Activated CD4-positive, CD25-positive, alpha-beta regulatory T cell (primary cell): ENCODE measurements around the gene TECPR2.
"Not testable (repeated sequence)": the region's sequence is repeated elsewhere in the genome, so short reads cannot be mapped to it uniquely, and the experiment has no call there.

Experiments used
- DNase-seq, 4 experiments: peaks; one replicate each; lab custom pipeline; 2025; lab: John Stamatoyannopoulos, UW

The TECPR2 gene

DNA sequence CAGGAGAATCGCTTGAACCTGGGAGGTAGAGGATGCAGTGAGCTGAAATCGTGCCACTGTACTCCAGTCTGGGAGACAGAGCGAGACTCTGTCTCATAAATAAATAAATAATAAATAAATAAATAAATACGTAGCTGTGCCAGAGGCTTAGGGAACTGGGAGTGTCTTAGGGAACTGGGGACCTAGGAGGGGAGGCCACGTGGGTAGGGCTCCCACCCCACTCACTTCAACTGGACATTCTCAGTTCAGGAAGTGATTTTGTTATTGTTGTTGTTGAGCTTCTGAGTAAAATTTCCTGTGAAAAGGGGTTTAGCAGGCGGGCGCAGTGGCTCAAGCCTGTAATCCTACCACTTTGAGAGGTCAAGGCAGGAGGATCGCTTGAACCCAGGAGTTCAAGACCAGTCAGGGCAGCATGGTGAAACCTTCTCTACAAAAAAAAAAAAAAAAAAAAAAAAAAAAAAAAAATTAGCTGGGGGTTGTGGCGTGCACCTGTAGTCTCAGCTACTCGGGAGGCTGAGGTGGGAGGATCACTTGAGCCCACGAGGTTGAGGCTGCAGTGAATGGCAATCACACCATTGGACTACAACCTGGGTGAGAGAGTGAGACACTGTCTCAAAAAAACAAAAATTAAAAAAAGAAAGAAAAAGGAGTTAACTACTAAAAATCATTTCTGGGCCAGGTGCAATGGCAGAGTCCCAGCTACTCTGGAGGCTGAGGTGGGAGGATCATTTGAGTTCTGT, 165.9 kb downstream of the TECPR2 start:
- no peak for DNase-seq

DNA sequence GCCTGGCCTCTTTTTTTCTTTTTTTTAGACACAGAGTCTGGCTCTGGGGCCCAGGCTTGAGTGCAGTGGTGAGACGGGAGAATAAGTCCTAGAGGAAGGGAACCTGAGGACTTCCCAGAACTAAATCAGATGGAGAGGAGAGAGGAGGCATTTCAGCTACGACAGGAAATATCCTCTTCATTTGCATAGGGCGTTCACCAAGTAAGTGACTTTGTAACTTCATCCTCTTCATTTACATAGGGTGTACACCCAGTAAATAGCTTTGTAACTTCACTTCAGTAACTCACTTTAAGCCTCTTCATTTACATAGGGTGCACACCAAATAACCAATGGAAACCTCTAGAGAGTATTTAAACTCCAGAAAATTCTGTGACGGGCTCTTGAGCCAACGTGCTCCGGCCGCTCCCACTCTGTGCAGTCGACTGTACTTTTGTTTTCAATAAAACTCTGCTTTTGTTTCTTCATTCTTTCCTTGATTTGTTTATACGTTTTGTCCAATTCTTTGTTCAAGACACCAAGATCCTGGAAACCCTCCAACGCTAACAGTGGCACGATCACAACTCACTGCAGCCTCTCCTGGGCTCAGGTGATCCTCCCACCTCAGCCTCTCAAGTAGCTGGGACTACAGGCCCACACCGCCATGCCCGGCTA, 168.2 kb downstream of the TECPR2 start:
- no peak for DNase-seq

DNA sequence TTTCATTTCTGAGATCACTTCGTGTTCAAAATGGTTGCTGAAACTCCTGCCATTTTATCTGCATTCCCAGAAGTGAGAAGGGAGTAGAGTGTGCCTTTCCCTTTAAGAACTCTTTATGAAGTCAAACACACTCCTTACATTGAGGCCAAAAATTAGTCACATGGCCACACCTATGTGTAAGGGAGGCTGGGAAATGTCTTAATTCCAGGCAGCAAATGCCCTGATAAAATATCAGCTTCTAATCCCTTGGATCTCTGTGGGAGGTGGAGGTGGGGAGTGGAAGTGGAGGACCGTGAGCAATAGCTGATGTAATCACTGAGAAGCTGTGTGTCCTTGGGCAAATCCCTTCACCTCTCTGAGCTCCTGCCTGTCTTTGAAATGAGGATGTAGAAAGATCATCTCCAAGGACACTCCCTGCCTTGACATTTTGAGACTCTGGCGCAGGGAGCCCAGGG, 169.5 kb downstream of the TECPR2 start:
- DNase-seq = no peak

DNA sequence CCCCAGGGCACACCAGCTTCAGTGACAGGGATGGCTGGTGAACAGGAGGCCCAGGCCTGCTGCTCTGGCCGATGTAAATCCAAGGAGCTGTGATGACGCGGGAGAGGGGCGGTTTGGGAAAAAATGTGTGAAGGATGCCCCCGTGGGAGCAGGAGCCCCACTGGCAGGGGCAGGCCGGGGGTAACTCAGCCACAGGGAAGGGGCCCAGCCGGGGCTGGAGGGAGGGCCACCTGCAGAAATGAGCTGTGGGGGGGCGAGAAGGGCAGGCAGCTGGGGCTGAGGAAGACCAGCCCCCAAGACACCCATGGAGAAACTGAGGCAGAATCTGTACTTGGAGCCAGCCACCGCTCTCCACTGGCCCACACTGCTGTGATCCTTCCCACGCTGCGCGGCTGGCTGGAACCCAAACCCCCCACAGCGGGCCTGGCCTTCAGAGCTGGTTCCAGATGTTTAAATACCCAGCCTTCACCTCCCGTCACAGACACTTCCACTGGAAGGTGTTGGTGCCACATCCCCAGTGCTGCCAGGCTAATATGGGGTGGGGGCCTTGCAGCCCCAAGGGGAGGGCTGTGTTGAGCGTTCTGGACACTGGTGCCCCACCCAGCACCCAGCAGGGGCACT, 175.3 kb downstream of the TECPR2 start:
- DNase-seq = no peak

DNA sequence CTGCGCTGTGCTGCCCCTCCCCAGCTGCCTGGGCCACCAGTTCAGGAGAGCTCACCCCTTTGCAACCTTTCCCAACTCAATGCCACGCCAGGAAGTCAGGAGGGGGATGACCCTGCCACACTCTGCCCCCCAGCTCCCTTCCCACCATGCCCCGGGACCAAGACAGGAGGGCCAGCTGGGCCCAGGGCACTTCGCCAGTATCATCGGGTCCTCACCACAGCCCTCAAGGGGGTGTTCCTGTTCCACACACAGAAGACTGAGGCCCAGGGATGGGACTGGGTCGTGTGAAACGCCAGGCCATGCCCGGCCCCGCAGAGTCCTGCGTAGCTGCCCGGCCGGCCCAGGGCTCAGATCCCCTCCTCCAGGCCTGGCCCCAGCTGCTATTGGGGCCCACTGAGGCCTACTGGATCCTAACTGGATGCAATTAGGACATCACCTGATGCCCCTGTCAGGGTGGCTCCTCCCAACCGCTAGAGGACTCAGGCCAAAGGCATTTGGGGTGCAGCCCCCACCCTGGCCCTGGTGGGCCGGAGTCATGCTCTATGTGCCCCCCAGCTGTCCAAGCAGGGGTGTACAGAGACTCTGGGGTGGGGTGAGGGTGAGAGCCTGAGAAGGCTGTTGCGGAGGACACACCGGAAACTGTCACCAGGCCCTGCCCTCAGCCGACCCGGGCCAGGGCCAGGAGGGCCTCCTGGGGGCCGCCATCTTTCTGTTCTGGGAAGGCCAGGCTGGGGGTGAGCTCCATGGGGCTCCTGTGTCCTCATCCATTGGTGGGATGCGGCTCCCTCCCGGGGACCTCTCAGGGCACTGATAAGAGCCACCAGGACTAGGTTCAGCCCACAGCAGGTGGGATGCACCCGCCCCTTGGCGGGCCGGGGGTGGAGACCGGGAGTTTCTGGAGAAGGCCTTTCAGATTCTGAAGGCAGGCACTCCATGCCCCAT, 176.1 kb downstream of the TECPR2 start:
- DNase-seq = no peak

DNA sequence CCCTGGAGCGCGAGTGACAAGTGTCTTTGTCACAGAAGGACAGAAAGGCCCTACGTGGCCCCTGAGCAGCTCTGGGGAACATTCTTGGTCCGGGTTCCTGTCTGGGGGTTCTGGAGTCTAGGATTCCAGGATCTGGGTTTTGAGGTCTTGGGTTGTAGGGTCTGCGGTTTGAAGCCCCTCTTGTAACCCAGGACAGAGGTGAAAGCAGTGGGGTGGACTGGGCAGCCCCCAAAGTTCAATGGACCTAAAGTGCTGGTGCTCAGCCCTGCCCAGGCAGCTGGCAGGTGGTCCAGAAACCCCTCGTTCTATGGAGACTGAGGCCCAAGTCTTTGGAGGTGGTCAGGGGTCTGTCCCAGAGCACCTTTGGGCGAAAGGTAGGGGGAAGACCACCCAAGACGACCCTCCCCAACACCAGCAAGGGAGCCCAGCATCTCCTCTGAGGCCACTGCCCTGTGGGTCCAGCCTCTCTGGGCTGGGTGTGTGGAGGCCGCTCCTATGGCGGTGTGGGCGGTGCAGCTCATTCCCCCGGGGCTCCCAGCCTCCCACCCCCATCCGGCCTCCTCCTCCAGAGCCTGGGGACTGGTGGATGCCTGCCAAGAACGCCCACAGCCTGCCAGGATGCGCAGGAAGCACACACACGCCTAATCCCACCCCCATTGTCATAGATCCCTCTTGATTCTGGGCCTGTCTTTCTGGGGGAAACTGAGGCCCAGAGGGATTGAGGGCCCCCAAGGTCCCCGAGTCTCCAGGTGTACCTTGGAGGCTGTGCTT, 177.0 kb downstream of the TECPR2 start:
- no peak for DNase-seq

DNA sequence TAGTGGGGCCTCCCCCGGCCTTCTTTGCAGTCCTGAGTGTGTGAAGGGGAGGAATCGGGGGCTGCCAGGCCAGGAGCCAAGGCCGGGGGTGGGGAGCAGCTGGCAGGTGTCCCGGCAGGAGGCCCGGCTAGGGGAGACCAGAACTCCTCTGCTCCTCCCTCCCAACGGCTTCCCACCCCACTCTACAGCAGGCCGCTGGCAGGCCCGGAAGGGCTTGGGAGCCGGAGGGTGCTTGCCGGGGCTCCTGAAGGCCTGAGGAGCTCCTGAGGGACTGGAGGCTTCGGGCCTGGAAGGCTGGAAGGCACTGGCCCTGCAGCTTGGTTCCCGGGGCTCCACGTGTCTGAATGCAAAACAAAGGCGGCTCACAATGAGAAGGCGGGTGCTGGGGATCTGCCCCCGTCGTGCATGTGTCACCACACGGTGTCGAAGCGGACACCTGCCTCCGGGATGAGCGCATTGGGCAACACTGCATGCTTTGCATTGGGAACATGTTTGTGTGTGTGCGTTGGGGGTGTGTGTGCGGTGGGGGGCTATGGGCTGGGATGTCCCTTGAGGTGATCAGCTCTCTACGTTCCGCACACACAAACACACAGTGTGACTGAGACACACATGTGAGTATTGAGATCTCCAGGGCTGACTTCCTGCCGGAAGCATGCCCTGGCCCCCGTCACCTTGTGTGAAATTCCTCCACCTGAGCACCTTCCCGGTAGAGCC, 177.7 kb downstream of the TECPR2 start:
- no peak for DNase-seq

DNA sequence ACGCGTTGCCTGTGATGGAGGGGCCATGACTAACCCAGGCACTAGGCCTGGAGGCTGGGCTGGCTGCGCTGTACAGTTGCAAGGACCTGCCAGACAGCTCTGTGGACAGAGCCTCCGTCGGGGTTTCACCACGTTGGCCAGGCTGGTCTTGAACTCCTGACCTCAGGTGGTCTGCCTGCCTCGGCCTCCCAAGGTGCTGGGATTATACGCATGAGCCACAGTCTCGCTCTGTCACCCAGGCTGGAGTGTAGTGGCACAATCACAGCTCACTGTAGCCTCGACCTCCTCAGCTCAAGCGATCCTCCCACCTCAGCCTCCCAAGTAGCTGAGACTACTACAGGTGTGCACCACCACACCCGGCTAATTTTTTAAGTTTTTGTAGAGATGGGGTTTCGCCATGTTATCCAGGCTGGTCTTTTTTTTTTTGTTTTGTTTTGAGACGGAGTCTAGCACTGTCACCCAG, 178.3 kb downstream of the TECPR2 start:
- DNase-seq = not testable (repeated sequence)

DNA sequence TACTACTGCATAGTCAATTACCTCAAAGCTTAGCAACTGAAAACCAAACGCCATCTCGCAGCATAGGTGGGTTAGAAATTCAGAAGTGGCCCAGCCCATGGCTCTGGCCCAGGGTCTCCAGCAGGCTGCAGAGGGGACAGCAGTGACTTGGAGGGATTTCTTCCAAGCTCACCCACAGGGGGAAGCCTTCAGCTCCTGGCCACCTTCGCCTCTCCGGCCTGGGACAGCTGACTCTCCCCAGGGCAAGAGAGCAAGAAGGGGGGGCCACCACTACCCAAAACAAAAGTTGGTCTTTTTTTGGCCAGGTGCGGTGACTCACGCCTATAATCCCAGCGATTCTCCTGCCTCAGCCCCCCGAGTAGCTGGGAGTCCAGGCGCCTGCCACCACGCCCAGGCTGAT, 179.0 kb downstream of the TECPR2 start:
- DNase-seq = no peak

DNA sequence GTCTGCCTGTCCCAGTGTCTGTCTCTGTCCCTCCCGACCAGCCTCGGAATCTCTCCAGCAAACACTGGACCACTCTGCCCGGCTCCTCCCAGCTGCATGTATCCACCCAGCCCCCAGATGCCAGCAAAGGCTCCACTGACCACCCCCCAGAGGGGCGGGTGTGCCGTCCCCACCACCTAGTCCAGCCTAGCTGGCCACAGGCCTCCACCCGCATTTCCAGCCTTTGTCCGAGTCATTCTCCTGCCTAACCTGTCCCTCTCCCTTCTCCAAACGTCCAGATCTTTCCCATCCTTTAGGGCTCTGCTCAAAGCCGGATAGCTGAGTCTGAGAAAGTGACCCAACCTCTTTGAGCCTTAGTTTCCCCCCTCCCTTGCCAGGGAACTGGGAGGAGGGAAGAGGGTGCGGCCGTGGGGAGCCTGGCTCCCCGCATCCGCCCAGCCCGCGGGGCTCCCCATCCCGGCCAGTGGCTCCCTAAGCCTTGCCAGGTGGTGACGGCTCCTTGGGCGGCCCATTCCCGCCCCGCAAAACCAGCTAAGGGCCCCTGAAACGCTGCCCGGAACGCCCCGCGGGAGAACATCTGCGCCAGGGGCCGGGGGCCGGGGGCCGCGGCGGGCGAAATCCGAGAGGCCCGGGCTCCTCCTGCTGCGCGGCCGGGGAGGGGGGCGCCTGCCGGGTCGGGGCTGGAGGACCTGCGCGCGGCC, 181.5 kb downstream of the TECPR2 start:
- DNase-seq = no peak

DNA sequence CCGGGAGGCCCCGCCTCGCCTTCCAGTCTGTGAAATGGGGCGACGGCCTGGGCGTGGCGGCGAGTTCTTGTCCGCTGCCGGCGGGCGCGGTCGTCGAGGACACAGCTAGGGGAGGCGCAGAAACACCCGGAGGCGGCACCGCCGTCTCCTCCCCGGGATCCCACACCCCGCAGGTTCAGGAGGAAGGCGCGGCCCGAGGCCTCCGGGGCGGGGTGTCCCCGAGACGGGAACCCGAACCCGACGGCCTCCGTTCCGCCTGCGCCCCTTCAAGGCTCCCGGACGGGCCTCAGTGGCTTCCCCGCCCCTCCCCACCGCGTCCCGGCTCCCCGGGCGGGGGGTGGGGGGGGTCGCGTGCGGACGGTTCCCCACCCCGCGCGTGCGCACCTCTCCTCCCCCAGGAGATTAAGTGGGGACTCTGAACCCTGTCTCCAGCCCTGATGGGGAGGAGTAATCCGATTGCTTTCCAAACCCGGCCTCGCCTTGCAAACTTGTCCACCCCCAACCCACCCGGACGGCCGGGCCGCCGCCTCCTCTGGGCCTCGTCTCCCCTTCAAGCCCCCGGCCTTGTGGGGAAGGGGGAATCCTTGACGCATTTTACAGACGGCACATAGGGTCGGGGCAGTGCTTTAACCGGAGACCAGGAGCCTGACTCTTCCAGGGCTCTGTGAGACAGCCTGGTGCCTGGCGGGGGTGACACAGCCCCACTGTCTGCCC, 182.2 kb downstream of the TECPR2 start:
- DNase-seq = no peak

DNA sequence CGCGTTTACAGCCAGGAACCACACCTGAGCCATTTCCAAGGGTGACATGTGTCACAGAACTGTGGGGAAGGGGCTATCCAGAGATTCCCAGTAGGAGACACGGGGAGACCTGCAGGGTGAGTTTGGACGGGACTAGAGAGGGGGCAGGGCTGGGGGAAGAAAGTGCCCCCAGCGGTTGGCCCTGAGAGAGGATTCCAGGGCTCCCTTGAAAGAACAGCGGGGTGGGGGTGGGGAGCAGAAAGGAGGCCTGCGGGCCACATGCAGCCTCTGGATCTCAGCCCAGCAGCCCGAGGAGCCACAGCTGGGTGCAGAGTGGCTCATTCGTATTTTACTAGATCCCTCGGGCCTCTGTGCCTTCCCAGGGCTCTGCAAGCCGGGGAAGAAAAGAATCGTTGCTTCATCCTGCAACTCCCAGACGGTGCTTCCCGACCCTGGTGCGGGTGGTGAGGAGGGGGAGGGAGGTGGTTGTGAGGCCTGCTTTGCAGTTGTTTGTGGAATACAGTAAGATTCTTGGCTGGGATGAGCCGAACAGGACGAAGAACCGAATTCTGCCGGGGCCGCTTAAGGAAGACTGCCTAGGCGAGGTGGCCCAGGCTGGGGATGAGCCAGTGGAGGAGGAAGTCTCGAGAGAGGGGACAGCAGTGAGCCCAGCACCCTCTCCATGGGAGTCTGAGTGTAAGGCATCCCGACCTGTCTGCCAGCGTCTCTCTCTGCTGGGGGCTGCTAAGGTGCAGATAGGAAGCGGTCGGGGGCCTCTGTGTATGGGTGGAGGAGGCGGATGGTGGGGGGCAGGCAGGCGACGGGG, 182.9 kb downstream of the TECPR2 start:
- no peak for DNase-seq

DNA sequence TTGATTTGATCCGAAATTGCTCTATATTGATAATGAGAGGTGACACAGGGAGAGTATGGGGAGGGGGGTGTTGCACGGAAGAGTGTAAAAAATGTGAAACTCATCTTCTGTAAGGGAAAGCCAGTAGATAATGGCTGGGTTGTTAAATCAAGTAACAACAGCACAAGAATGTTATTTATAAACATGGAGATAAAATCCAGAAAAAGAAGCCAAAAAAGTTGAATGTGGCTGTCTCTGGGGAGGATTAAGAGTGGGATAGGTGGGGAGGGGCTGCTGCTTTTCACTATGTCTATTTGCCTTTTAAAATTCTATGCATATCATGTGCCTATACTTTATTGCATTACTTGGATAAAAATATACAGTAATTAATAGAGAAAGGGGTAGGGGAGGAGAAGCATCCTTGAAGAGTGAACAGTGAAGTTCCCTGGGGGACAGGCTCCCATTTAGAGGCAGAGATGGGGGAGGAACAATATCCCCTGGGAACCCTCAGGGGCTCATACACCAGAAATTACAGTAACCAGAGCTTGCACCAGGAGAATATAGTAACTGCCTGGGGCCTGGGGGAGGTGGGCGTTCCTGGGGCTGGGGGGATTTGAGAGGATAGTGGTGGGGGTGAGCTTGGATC, 186.0 kb downstream of the TECPR2 start:
- no peak for DNase-seq

DNA sequence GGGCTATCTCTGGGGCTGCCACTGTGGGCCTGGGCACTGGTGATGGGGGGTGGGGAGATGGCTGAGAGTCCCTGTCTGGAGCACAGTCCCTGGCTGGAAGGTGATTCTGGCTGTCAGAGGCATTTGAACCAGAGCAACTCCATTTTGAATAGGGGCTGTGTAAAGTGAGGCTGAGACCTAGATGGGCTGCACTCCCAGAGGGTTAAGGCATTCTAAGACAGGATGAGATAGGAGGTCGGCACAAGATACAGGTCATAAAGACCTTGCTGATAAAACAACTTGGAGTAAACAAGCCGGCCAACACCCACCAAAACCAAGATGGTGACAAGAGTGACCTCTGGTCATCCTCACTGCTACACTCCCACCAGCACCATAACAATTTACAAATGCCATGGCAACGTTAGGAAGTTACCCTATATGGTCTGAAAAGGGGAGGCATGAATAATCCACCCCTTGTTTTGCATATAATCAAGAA, 188.2 kb downstream of the TECPR2 start:
- DNase-seq = not testable (repeated sequence)
